GM19452 (cell line): ENCODE data around the gene FGGY.
"Not testable (repeated sequence)": the region's sequence is repeated elsewhere in the genome, so short reads cannot be mapped to it uniquely, and the experiment has no call there.

Source experiments
- ATAC-seq: cut with Tn5 transposase; IDR thresholded peaks from one replicate; pipeline ENCODE4 v1.9.1; 2021; ENCODE audit not compliant: unreplicated experiment

Gene FGGY

DNA sequence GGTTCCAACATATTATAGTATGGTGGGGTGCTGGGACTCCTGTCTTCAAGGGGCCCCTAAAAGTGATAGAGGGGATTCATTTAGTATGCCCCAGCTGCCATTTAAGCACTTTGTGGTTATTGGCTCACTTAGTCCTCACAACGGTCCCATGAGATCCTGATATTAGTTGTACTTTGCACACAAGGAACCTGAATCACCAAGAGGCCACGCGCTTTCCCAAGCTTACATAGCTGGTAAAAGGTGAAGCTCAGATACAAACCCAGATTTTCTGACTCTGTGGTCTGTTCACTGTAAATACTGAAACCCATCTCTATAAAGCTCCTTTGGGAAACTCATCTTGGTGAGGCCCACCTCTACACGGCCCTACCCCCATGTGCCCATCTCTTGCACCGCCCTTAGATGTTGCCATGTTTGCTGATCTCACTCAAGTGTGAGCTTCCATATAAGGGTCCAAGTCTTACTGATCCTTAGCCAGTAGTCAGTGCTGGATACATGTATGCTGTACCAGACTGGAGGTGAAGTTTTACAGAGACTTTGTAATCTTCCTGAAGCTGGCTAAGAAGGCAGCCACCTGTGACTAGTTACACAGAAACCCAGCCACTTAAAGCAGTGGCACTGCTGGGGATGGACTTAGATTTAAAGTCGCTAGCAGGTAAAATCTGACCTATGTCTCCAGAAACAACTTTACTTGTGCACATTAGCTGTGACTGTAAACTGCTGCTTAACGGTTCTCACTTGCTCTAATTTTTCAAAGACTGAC, 393.5 kb downstream of the FGGY start:
- no peak for ATAC-seq

DNA sequence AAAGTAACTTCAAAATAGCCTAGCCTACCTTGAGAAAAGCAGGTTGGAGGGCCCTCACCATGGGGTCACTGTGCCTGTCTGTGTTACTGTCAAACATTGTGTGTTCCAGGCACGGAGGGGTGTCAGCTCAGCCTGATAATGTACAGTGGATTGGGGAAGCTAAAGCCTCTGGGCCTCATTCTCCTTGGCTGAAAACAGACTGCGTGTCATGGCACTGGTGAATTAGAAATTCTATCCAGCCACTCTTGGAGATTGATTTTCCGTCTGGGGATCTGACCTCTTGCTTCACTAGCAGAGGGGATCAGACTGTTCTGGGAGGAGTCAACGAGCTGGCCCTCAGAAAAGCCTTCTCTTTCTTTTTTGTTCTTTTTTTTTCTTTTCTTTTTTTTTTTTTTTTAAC, 394.4 kb downstream of the FGGY start:
- no peak for ATAC-seq

DNA sequence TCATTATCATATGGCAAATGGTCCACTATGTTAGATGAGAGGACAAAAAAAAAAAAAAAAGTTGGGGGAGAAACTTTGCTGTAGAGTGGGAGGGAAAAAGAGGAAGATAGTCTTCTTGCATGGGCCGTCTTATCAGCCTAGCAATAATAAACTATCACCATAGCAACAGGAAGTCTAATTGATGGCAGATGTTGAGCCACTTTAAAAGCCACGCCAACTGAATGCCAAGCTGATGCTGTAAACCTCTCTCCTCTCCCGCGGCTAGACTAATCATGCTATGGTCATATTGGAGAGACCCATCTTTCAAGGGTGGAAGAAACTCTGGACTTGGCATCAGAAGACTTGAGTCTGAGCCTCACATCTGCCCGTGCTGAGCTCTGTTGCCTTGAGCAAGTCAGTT, 395.7 kb downstream of the FGGY start:
- ATAC-seq = no peak

DNA sequence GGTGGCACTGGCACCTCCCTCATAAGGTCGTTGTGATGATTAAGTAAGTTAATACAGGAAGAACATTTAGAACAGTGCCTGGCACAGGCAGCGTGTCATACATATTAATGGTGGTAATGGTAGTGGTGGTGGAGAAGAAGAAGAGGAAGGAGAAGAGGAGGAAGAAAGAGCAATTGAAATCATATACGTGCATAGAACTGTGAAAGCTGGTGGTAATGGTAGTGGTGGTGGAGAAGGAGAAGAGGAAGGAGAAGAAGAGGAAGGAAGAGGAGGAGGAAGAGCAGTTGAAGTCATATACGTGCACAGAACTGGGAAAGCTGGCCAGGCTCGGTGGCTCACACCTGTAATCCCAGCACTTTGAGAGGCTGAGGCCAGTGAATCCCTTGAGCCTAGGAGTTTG, 396.5 kb downstream of the FGGY start:
- ATAC-seq = no peak

DNA sequence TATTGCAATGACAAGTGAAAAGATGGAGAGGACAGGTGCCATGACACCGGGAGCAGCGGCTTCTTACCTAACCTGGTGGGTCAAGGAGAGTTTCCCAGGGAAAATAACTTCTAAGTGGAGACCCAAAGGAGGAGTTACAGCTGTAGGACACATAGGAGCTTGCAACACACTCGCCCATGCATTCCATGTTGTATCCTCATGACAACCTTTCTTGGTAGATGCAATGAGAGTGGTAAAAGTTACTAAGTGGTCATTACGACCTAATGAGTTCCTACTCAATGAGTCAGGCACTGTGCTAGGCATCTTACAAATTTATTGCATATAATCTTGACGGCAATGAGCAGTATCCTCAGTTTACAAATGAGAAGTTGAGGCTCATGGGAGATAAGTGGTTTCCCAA, 398.4 kb downstream of the FGGY start:
- no peak for ATAC-seq

DNA sequence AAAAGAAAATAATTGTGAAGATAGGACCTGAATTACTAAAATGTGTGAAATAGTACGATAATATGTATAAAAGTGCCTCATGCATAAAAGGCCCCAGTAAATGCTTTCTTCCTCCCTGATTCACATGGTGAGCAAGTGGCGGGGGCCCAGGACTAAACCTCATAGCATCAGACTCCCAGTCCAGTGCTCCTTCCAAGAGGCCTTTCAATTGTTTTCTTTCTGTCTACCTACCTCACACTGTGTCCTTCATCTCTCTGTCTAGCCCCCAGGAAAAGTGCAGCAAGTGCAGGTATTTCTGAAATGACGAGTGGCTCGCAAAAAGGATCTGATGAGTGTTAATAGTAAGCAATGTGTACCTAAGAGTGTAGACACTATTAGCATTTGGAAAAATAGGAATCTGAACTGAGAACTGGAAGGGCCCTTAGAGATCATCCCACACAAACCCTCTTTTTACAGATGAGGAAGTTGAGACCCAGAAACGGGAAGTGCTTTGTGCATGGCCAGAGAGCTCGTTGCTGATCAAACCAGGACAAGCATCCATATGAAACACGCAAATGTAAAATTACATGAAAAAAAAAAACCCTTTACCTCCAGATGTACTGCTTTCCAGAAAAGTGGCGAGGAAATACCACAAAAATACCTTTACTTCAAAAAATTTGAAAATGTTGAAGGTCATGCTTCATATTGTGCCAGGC, 399.7 kb downstream of the FGGY start:
- ATAC-seq = peak; percentile 52

DNA sequence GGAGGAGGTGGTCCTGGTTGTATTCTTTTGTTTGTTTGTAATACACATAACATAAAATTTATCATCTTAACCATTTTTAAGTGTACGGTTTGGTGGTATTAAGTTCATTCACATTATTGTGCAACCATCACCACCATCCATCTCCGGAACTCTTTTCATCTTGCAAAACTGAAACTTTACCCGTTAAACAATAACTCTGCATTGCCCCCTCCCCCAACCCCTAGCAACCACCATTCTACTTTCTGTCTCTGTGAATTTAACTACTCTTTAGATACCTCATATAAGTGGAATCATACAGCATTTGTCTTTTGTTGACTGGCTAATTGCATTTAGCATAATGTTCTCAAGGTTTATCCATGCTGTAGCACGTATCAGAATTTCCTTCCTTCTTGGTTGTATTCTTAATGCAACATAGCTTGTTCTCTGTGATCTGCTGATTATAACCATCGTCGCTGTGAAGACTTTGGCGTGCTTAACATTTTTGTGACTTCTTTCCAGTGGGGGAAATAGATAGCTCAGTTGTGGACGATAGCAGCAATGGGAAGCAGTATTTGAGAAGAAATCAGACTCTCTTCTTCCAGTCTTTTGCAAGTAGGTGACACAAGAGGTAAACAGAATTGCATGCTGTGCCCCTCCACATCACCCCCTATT, 400.4 kb downstream of the FGGY start:
- ATAC-seq = peak; percentile 73

DNA sequence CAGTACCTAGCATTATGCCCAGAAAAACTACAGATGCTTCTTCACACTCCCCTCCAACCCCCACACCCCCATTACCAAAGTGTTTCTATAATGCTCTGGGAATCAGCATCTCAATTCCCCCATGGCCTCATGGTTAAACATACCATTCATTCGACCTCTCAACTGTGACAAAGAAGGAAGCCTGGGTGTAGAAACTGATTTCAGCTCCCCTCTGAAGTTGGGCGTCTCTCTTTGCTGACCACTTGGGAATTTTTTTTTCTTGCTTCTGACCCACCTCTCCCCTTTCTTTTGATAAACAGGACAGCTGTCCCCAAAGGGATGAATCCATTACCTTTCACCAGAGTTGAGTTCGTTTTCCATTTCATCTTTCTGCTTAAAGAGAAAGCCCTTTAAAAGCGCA, 401.5 kb downstream of the FGGY start:
- ATAC-seq = no peak

DNA sequence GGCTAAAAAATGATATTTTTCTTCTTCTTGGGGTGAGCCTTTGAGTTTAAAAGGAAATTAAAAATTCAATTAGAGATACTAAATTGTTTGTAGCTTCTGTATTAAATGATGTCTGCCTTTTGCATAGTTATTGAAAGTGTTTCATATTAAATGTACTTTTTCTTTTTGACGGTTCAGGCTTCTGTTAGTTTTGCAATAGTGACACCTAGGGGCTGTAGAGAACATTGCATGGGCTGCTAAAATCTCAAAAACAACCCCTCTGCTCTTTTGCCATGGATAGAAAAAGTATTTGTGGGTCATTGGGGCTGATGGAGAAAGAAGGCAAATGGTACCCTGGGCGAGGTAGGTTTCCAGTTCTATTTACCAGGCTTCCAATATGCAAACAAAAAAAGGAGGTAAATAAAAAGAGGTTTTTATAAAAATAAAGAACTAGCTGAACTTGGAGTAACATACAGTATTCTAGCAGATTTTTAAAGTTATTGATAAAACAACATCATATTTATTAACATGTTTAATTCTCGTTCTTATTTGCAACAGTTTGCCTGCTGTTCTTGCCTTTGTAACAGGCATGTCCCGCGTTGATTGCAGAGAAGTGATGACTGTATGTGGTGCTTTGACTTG, 402.4 kb downstream of the FGGY start:
- no peak for ATAC-seq

DNA sequence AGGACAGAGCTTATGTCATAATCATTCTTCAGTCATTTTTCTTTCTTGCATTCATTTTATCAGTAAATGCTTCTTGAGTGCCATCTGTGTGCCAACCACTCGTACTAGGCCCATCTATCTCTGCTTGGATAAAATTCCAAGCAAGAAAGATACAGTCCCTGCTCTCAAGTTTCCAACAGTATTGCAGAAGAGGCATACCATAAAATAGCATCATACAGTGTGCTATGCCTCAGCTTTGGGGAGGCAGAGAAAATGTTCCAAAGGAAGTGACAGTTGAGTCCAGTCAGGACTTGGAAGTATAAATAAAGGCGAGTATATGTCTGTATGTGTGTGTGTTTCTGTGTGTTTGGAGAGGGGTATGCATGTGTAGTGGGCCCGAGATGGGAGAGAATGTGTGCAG, 404.5 kb downstream of the FGGY start:
- no peak for ATAC-seq

DNA sequence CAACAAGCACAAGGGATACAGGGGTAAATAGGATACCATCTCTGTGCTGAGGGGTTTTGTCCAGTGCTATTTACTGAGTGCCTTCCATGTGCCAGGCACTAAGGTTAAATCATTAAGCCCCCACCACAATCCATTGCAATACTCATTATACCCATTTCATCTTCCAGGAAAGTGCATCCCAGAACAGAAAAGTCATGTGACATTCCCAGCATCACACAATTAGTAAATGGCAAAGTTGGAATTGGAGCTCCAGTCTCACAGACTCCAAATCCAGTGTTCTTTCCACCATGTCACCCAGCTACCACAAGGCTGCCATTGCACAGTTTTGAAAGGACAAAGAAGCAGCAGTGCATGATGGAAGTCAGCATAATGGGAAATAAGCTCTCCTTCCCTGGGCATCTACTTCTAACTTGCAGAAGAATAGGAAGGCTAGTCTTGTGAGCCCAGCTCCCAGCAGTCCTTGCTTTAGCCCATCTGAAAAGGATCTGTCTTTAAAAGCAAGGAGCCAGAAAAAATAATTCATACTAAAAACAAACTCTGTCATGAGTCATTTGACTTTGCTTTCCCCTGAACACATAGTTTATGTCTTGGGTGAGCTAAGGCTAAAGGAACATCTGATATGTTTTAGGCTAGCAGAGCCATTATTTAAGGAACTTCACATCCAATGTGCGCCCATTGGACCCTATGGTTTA, 406.5 kb downstream of the FGGY start:
- no peak for ATAC-seq

DNA sequence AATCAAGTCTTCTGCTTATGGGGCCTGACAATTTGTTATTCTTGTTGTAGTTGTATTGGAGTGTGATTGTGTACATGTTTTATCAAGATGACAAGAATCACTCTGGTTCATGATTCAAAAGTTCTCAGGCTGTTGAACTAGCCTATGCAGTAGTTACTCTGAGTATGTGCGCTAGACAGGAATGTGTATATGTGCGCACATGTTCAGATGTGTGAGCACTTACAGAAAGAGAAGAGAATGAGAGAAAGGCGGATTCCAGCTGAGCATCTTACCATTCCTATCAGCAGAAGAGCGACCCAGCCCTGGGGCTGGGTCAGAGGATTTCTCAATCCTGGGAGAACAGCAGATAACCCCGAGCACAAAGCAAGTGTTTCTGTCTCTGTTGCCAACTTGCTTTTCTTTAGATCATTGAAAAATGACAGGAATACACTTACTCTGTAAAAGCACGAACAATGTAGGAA, 407.1 kb downstream of the FGGY start:
- no peak for ATAC-seq

DNA sequence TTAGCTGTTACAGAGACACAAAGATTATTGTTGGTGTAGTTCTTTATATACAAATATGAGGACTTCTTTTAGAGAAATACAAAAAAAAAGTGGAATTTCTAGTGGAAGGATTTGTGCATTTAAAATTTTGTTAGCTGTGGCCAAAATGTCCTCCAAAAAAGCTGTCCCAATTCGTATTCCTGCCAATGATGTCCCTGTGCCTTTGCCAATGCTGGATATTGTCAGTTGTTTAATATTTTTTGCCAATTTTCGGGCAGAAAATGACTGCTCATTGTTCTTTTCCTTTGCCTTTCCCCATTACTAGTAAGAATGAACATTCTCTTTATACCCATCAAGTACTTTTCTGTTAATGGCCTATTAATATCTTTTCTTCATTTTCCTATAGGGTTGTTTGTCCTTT, 407.8 kb downstream of the FGGY start:
- no peak for ATAC-seq

DNA sequence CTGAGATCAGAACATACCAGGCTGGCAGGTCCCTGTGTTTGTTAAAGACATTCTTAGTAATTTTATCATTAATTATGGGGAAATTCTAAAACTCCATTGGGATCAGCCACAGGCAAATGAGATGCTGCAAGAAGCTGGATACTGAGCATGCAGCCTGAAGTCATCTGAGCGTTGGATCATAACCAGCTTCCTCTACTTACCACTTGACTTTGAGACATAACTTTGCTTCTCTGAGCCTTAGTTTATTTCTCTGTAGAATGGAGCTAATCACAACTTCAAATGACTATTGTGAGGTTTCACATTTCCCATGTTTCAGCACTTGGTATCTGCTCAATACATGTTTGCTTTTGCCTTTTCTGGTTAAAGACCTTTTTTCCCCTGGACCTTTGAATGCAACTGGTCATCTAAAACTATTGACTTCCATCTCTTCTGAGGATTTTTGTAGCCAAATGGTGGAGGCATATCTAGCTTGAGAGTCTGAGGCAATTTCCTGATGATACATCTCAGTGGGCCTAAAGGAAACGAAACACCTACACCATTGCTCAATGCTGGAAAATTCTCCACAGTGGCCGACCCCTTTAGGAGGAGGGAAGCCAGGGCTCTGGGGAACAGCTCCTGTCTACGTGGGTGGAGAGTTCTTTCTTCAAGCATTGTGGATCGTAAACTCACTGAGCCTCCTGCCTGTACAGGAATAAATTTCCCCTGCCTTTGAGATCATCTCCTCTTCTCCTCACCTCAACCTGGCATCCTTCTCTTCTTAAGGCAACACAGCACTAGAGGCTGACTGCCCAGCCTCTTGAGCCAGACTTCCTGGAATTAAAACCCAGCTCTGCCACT, 408.8 kb downstream of the FGGY start:
- ATAC-seq = no peak

DNA sequence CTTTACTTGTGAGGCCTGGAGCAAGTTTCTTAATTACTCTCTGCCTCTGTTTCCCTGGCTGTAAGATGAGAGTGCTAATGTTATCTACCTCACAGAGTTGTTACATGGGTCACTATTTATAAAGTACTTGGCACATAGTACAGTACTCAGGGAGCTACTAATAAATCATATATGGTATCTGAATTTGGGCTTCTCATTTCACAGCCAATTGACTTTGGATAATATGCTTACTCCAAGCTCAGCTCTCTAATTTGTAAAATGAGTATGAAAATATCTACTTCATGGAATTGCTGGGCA, 409.4 kb downstream of the FGGY start:
- no peak for ATAC-seq

DNA sequence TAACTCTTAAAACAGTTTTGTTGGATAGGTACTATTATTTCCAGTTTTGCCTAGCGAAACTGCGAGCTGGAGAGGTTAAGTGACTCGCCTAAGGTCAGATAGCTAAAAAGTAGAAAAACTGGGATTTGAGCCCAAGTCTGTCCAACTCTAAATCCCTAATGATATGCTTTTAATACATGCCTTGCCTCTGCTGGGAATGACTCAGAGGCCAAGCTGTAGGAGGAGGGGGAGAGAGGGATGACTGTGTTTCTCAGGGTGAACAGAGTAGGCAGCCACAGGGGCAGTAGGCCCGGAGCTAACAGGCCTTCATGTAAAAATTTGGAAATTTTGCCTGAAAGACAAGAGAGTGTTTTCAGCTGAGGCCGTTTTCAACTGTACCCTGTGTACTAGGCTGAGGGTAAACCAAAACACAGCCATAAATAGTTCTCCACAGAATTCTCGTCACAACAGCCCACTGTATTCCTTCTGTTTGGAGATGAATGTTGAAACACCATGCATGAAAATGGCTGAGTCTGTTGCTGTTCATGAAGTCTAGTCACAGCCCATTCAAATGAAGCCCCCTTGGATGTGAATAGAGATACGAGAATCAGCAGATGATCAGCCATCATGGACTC, 410.4 kb downstream of the FGGY start:
- no peak for ATAC-seq

DNA sequence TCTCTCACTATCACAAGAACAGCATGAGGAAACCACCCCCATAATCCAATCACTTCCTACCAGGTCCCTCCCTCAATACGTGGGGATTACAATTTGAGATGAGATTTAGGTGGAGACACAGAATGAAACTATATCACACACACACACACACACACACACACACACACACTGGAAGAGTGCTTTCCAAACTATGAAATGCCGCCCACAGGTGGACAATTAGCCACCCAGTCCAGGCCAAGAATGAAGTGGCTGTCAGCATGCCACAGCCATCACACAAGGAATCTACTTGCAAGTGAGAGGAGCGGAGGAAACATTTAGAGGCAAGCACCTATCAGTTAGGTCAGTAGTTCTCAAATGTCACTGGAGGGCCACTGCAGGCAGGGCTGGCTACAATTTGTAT, 412.4 kb downstream of the FGGY start:
- ATAC-seq = no peak

DNA sequence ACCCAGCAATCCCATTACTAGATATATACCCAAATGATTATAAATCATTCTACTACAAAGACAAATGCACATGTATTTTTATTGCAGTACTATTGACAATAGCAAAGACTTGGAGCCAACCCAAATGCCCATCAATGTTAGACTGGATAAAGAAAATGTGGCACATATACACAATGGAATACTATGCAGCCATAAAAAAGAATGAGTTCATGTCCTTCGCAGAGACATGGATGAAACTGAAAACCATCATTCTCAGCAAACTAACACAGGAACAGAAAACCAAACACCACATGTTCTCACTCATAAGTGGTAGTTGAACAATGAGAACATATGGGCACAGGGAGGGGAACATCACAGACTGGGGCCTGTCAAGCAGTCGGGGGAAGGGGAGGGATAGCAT, 414.0 kb downstream of the FGGY start:
- not testable (repeated sequence) for ATAC-seq

DNA sequence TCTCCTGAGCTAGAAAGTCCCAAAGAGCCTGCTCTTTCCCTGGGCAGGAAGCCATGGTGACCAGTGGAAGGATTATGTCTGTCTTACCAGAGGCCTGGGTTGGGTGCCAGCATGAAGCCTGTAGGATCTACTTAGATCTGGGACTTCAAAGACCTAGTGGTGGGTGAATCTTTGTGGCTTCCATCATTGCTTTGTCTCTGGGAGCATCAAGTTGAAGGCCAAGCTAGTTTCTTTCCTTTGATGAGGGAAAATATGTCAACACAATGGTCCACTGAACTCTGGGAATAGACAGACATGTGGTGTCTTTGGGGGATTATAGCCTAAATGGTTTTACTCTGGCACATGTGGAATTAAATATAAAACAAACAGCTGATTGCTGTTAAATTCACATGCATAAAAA, 417.3 kb downstream of the FGGY start:
- ATAC-seq = no peak

DNA sequence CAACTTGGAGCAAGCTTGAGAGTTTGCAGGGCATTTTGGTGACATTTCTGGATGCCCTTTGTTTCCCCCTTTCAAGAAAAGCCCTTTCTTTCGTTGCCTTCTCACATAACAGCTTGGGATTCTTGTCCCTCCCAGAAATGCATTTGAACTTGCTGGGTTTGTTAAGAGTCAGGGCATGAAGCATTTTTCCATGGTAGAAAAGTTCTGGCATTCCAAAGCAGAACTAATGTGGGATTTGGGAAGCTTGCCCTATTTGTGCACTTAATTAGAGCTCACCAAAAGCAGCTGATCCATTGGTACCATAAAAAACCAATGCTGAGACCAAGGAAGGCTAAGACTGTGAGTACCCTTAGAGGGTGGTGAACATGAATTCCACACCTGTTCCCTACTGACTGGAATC, 418.1 kb downstream of the FGGY start:
- ATAC-seq = no peak
